Muscle of back (tissue), 11 donors: ENCODE results near the gene CYP27C1. TPM values are rescaled to one million over a fixed set of nuclear protein-coding genes. Genes with fewer than 3 reads are reported as not detected.
A peak's percentile ranks its signal among the peaks of the same experiment; 100 is the strongest.
"Not testable (repeated sequence)": the region's sequence is repeated elsewhere in the genome, so short reads cannot be mapped to it uniquely, and the experiment has no call there.

Source experiments
- DNase-seq, 3 donors: peaks; one replicate each; pipeline versions ENCODE4 v3.0.0 to v3.0.0-alpha.2; 2013
- polyA plus RNA-seq, 10 donors: library from polyadenylated mRNA; unstranded; fragments of 120-200 nt; gene quantifications; one replicate each; pipeline ENCODE4 v1.2.1, GENCODE V29; 2013; ENCODE audit not compliant: insufficient read length in 10 of 10

The CYP27C1 gene
- polyA plus RNA-seq, 10 donors: 2.7 to 7.5 (median 5.2) TPM

- no peak for DNase-seq
Measured at GRCh38 chr2:127172306-127172705, 47.8 kb downstream of the CYP27C1 start.

GRCh38 chr2:127170452-127171197 lies 49.5 kb downstream of the CYP27C1 start:
- no peak for DNase-seq

GRCh38 chr2:127170021-127170420 lies 50.1 kb downstream of the CYP27C1 start:
- no peak for DNase-seq

- no peak for DNase-seq
Measured at GRCh38 chr2:127169066-127169660, 50.9 kb downstream of the CYP27C1 start.

- no peak for DNase-seq
Measured at GRCh38 chr2:127166231-127166860, 53.8 kb downstream of the CYP27C1 start.

- DNase-seq: no peak
Measured at GRCh38 chr2:127165539-127165935, 54.6 kb downstream of the CYP27C1 start.

GRCh38 chr2:127164761-127165538 lies 55.1 kb downstream of the CYP27C1 start:
- no peak for DNase-seq

- no peak for DNase-seq
Measured at GRCh38 chr2:127163921-127164320, 56.2 kb downstream of the CYP27C1 start.

- DNase-seq: not testable (repeated sequence)
Measured at GRCh38 chr2:127163090-127163406, 57.1 kb downstream of the CYP27C1 start.

GRCh38 chr2:127162261-127163089 lies 57.6 kb downstream of the CYP27C1 start:
- DNase-seq: no peak

- no peak for DNase-seq
Measured at GRCh38 chr2:127161176-127162136, 58.6 kb downstream of the CYP27C1 start.

GRCh38 chr2:127160676-127161075 lies 59.4 kb downstream of the CYP27C1 start:
- DNase-seq: no peak

- DNase-seq: no peak
Measured at GRCh38 chr2:127159543-127159942, 60.6 kb downstream of the CYP27C1 start.

- DNase-seq: no peak
Measured at GRCh38 chr2:127158614-127159290, 61.3 kb downstream of the CYP27C1 start.

GRCh38 chr2:127157651-127158485 lies 62.2 kb downstream of the CYP27C1 start:
- DNase-seq: no peak

GRCh38 chr2:127157114-127157513 lies 63.0 kb downstream of the CYP27C1 start:
- DNase-seq: no peak

GRCh38 chr2:127155947-127156346 lies 64.2 kb downstream of the CYP27C1 start:
- peak; percentile 72 to 93 (median 82) for DNase-seq

GRCh38 chr2:127155028-127155581 lies 65.0 kb downstream of the CYP27C1 start:
- DNase-seq: peak in 2 of 3 donors; percentile 77 to 85
